Stimulated activated CD4-positive, alpha-beta T cell treated with anti-CD3 and anti-CD28 coated beads, Interleukin-1b, Interleukin-23, amount 100 ng/mL, for 4 hours (primary cell): ENCODE measurements around the gene BRI3BP.

ENCODE experiments used
- DNase-seq, 2 donors: peaks; one replicate each; pipeline ENCODE4 v3.0.0-alpha.2; 2020; ENCODE audit warnings: low read depth in 2 of 2

Gene BRI3BP

GRCh38 chr12:124993626-124994436 is at the start of gene BRI3BP:
BRI3BP (plus strand) TSS chr12:124993645; CDS start chr12:124993791, 146 bp downstream.
- peak in 1 of 2 donors; percentile 80 for DNase-seq

- no peak for DNase-seq
Measured at GRCh38 chr12:124946447-124946793, 47.0 kb upstream of the BRI3BP start.

GRCh38 chr12:124947013-124947412 is 46.4 kb upstream of the BRI3BP start:
- no peak for DNase-seq

GRCh38 chr12:124947561-124948398 is 45.7 kb upstream of the BRI3BP start:
- no peak for DNase-seq

- no peak for DNase-seq
Measured at GRCh38 chr12:124949066-124949465, 44.4 kb upstream of the BRI3BP start.

- no peak for DNase-seq
Measured at GRCh38 chr12:124949779-124950728, 43.4 kb upstream of the BRI3BP start.

GRCh38 chr12:124952295-124952694 is 41.1 kb upstream of the BRI3BP start:
- no peak for DNase-seq

- no peak for DNase-seq
Measured at GRCh38 chr12:124952801-124953200, 40.6 kb upstream of the BRI3BP start.

GRCh38 chr12:124953689-124954405 is 39.6 kb upstream of the BRI3BP start:
- DNase-seq = no peak

- no peak for DNase-seq
Measured at GRCh38 chr12:124954771-124955170, 38.7 kb upstream of the BRI3BP start.

GRCh38 chr12:124956571-124956970 is 36.9 kb upstream of the BRI3BP start:
- no peak for DNase-seq

GRCh38 chr12:124961055-124961454 is 32.4 kb upstream of the BRI3BP start:
- no peak for DNase-seq

GRCh38 chr12:124963211-124963610 is 30.2 kb upstream of the BRI3BP start:
- DNase-seq = no peak

- DNase-seq = no peak
Measured at GRCh38 chr12:124964251-124964650, 29.2 kb upstream of the BRI3BP start.

GRCh38 chr12:124964836-124965462 is 28.5 kb upstream of the BRI3BP start:
- DNase-seq = no peak

GRCh38 chr12:124967016-124967739 is 26.3 kb upstream of the BRI3BP start:
- DNase-seq = no peak

- no peak for DNase-seq
Measured at GRCh38 chr12:124968656-124969055, 24.8 kb upstream of the BRI3BP start.

GRCh38 chr12:124970647-124971402 is 22.6 kb upstream of the BRI3BP start:
- no peak for DNase-seq

GRCh38 chr12:124971603-124972002 is 21.8 kb upstream of the BRI3BP start:
- DNase-seq = no peak
